ENCODE results near the gene HES1. TPM values are rescaled to one million over a fixed set of nuclear protein-coding genes. Genes with fewer than 3 reads are reported as not detected.

The HES1 gene
- total and polyA plus RNA-seq, 2 experiments from 2014 or later: 10.3 to 13.8 TPM

DNA sequence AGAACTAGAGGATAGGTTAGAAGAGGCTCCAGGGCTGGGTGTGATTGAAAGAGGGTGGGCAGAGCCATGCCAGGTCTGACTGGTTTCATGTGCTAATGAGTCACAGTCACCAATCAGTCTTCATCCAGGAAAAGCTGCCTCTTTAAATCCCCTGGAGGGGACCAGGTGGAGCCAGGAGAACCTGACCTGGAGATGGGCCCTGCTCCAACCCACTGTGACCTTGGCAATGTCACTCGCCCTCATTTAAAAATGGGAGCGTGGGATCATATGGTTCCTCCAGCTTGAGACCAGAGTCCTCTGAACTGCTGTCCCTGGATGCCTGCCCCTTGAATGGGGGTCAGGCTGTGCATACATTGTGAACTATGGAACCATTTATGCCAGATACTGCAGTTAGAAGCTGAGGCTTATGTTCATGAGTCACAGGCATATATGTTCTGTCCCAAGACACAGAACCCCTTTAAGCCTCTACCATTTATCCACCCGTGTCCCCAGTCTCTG lies 23.0 kb downstream of the HES1 start:
- Histone ChIP-seq H3F3A (ENCODE audit: insufficient read depth) (no peaks in the 10 kb centered on the region), H2AFZ (no peak overlapping the region), H3K4me1 (ENCODE audit: insufficient read depth) (no peaks in the 10 kb centered on the region), H3K9me3 (ENCODE audit: low read depth) (no peaks in the 10 kb centered on the region), H3K9me2 (ENCODE audit: insufficient read depth) (no peaks in the 10 kb centered on the region), H4K20me1 (ENCODE audit: insufficient read depth) (no peaks in the 10 kb centered on the region), H3K27me3 (replicated peaks; ENCODE audit: insufficient read depth) (peaks cover 37% of the 10 kb centered on the region), H3K9ac (no peak overlapping the region), H3K4me2 (ENCODE audit: unreplicated experiment) (no peak overlapping the region), H3K36me3 (ENCODE audit: low read depth) (no peaks in the 10 kb centered on the region), H3K27ac (no peak overlapping the region), H3K79me2 (ENCODE audit: insufficient read depth) (no peaks in the 10 kb centered on the region), H3K4me3 (no peak overlapping the region)
- in situ Hi-C loops (cut with MboI): loop anchor here (25.0 kb wide), 1 partner anchor 372 kb away; no protein-coding TSS in a partner anchor
- DNase-seq: no peak
- no peak for TF ChIP-seq EZH2phosphoT487 (IDR thresholded peaks at IDR 0.05; ENCODE audit: insufficient read depth, low read depth)
- TF ChIP-seq EZH2 (IDR thresholded peaks at IDR 0.05; ENCODE audit: insufficient read depth, poor library complexity, severe bottlenecking): no peak
- WGBS, 2 experiments (ENCODE audit: low coverage in 1 of 2, low lambda C conversion rate in 2 of 2, missing lambda C conversion rate in 2 of 2): 69 to 84% methylated on average over 3 of the region's 3 CpGs

DNA sequence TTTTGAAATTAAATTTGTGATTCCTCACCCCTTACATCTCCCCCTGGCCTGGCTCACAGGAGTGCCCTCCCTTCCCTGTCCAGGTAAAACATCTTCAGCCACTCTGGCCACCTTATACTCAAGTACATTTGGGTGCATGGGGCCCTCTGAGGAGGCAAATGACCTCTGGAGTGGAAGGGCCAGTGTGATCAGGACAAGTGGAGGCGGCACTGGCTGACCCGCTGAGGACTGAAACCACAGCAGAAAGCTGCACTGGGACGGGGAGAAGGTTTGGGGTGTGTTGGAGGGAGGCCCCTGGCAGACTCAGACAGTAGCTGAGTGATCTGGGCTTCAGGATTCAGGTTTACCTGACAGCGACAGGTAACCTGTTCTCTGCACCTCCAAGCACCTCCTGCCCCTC lies 24.2 kb downstream of the HES1 start:
- DNase-seq: no peak
- Histone ChIP-seq H3K4me2 (ENCODE audit: unreplicated experiment) (no peak overlapping the region), H4K20me1 (ENCODE audit: insufficient read depth) (no peaks in the 10 kb centered on the region), H3K36me3 (ENCODE audit: low read depth) (no peaks in the 10 kb centered on the region), H3K9me3 (ENCODE audit: low read depth) (no peaks in the 10 kb centered on the region), H3K27ac (no peak overlapping the region), H3F3A (ENCODE audit: insufficient read depth) (no peaks in the 10 kb centered on the region), H3K4me1 (ENCODE audit: insufficient read depth) (no peaks in the 10 kb centered on the region), H3K27me3 (replicated peaks; ENCODE audit: insufficient read depth) (peaks cover 40% of the 10 kb centered on the region), H3K4me3 (no peak overlapping the region), H3K9me2 (ENCODE audit: insufficient read depth) (no peaks in the 10 kb centered on the region), H2AFZ (no peak overlapping the region), H3K79me2 (ENCODE audit: insufficient read depth) (no peaks in the 10 kb centered on the region), H3K9ac (no peak overlapping the region)
- TF ChIP-seq EZH2phosphoT487 (IDR thresholded peaks at IDR 0.05; ENCODE audit: insufficient read depth, low read depth) (no peak), EZH2 (IDR thresholded peaks at IDR 0.05; ENCODE audit: insufficient read depth, poor library complexity, severe bottlenecking) (no peak)
- 67 to 69% methylated on average over 4 of the region's 4 CpGs for WGBS, 2 experiments (ENCODE audit: low coverage in 1 of 2, low lambda C conversion rate in 2 of 2, missing lambda C conversion rate in 2 of 2)
- in situ Hi-C loops (cut with MboI): loop anchor here (25.0 kb wide), 1 partner anchor 373 kb away; no protein-coding TSS in a partner anchor

DNA sequence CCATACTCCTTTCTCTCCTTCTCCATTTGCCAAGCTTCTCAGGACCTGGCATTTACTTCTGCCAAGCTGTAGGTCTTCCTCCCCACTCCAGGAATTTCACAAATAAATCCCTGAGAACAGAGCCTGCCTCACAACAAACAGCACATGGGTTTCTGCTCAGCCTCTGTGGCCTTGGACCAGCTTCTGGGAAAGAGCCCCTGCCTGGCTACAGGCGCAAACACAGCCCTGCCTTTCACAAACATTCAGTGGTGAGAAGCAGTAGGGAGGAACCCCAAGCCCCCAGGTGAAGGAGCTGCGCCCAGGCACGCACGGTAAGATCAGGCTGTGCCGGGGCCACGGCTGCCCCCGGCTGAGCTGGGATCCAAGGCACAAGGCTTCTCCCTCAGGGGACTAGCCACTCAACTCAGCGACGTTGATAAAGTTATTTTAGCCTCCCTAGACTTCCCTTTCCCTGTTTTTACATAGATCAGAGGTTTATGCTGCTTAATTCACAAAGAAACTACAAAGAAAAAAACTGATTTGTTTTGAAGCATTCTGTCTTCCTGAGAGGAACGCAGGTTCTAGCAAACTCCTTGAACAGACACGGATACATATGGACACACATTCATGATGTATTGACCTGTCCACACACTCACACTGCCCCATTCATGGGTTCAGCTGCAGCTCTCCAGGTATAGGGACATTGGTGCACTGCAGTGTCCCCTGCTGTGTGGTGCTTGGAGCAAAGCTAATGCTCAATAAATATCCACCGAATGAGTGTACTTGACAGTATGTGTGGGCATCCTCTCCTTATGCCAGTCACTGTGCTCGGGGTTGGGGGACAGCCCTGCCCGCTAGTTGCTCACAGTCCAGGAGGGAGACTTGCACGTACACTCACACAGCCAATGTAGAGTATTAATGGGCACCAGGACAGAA lies 25.4 kb downstream of the HES1 start:
- no peaks in the 10 kb centered on the region for H3K79me2 ChIP-seq (ENCODE audit: insufficient read depth)
- H3K9me3 ChIP-seq (ENCODE audit: low read depth): no peaks in the 10 kb centered on the region
- no peaks in the 10 kb centered on the region for H3F3A ChIP-seq (ENCODE audit: insufficient read depth)
- no peaks in the 10 kb centered on the region for H3K36me3 ChIP-seq (ENCODE audit: low read depth)
- in situ Hi-C loops (cut with MboI): loop anchor here (25.0 kb wide), 1 partner anchor 374 kb away; no protein-coding TSS in a partner anchor
- no peak for DNase-seq
- TF ChIP-seq EZH2 (IDR thresholded peaks at IDR 0.05; ENCODE audit: insufficient read depth, poor library complexity, severe bottlenecking) (no peak), EZH2phosphoT487 (IDR thresholded peaks at IDR 0.05; ENCODE audit: insufficient read depth, low read depth) (no peak)
- 42 to 52% methylated on average over 15 of the region's 15 CpGs for WGBS, 2 experiments (ENCODE audit: low coverage in 1 of 2, low lambda C conversion rate in 2 of 2, missing lambda C conversion rate in 2 of 2)
- H3K4me1 ChIP-seq (ENCODE audit: insufficient read depth): no peaks in the 10 kb centered on the region
- H3K27me3 ChIP-seq (replicated peaks; ENCODE audit: insufficient read depth): peaks cover 47% of the 10 kb centered on the region
- H4K20me1 ChIP-seq (ENCODE audit: insufficient read depth): no peaks in the 10 kb centered on the region
- no peak overlapping the region for H2AFZ ChIP-seq
- H3K27ac ChIP-seq: no peak overlapping the region
- H3K4me2 ChIP-seq (ENCODE audit: unreplicated experiment): no peak overlapping the region
- H3K9ac ChIP-seq: no peak overlapping the region
- no peak overlapping the region for H3K4me3 ChIP-seq
- H3K9me2 ChIP-seq (ENCODE audit: insufficient read depth): no peaks in the 10 kb centered on the region

DNA sequence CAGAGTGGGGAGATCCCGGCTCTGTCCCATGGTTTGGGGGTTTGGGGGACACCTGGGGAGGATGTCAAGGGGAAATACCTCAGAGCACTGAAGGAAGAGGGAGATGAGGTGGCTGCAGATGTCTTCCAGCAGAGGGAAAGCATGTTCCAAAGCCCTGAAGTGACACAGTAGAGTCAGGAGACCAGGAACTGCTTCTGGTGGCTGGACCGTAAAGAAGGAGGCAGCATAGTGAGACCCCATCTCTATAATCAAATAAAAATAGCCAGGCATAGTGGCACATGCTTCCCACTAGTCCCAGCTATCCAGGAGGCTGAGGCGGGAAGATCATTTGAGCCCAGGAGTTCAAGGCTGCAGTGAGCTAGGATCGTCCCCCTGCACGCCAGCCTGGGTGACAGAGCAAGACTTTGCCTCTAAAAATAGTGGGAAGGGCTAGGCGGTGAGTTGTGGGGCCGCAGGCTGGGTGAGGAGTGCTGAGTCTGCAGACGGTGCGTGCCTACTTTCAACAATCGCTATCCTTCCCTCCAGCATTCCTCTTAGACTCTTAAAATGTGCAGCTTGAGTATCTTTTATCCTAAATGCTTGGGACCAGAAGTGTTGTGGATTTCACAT lies 26.2 kb downstream of the HES1 start:
- no peaks in the 10 kb centered on the region for H3K36me3 ChIP-seq (ENCODE audit: low read depth)
- H3K79me2 ChIP-seq (ENCODE audit: insufficient read depth): no peaks in the 10 kb centered on the region
- H3K4me3 ChIP-seq: no peak overlapping the region
- no peak overlapping the region for H2AFZ ChIP-seq
- DNase-seq: no peak
- no peaks in the 10 kb centered on the region for H3K9me2 ChIP-seq (ENCODE audit: insufficient read depth)
- no peak overlapping the region for H3K4me2 ChIP-seq (ENCODE audit: unreplicated experiment)
- H4K20me1 ChIP-seq (ENCODE audit: insufficient read depth): no peaks in the 10 kb centered on the region
- no peak for TF ChIP-seq EZH2 (IDR thresholded peaks at IDR 0.05; ENCODE audit: insufficient read depth, poor library complexity, severe bottlenecking)
- TF ChIP-seq EZH2phosphoT487 (IDR thresholded peaks at IDR 0.05; ENCODE audit: insufficient read depth, low read depth): no peak
- no peaks in the 10 kb centered on the region for H3F3A ChIP-seq (ENCODE audit: insufficient read depth)
- H3K27me3 ChIP-seq (replicated peaks; ENCODE audit: insufficient read depth): peaks cover 48% of the 10 kb centered on the region
- WGBS, 2 experiments (ENCODE audit: low coverage in 1 of 2, low lambda C conversion rate in 2 of 2, missing lambda C conversion rate in 2 of 2): 58 to 65% methylated on average over 10 of the region's 10 CpGs
- no peaks in the 10 kb centered on the region for H3K4me1 ChIP-seq (ENCODE audit: insufficient read depth)
- no peaks in the 10 kb centered on the region for H3K9me3 ChIP-seq (ENCODE audit: low read depth)
- in situ Hi-C loops (cut with MboI): loop anchor here (25.0 kb wide), 1 partner anchor 375 kb away; no protein-coding TSS in a partner anchor
- H3K27ac ChIP-seq: no peak overlapping the region
- H3K9ac ChIP-seq: no peak overlapping the region

Data from GM23248 (cell line).